Measurements from ENCODE around the gene SPDEF. TPM values are rescaled to one million over a fixed set of nuclear protein-coding genes. Genes with fewer than 3 reads are reported as not detected.

The SPDEF gene
- total RNA-seq, 2 donors from 2014 or later: 0.80 TPM; not detected in 1

DNA sequence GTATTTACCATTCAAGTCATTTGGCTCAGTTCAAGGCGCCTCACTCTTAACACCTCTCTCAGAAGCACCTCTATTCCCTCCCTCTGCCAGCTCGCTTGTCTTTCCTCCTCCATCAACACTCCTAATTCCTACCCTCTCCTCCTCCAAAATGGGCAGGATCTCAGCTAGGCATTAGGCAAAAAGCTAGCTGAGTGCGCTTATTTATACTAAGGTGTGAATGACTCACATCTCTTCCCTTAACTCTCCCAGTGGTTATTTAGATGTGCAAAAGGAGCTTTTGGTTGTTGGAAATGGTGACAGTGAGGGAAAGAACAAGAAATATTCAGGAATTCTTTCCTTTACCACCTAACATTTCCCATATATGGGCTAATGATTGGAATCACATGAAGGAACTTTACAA is 61.2 kb downstream of the SPDEF start:
- no peak overlapping the region for H3K27ac Mint-ChIP-seq
- H3K9me3 Mint-ChIP-seq: peaks cover 0 to 3% of the 10 kb centered on the region in 2 donors
- ATAC-seq: no peak
- no peak for DNase-seq (ENCODE audit: low spot score in 2 of 2)
- H3K36me3 Mint-ChIP-seq: no peaks in the 10 kb centered on the region

DNA sequence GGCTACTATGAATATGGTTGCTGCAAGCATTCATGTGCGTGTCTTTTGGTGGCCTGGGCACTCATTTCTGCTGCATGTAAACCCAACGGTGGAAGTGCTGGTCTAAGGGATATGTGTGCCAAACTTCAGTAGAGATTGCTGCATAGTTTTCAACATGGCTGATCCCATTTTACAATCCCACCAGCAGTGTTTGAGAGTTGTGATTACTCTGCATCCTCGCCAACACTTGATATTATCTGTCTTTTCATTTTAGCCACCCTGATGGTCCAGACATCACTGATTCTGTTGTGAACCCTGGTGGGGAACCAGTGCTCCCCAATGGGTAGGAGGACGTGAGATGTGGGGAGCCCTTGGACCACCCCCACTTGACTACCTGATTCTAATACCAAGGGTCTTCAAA is 62.8 kb downstream of the SPDEF start:
- no peak for DNase-seq (ENCODE audit: low spot score in 2 of 2)
- no peak for ATAC-seq
- Mint-ChIP-seq H3K27ac (no peak overlapping the region), H3K36me3 (no peaks in the 10 kb centered on the region), H3K9me3 (no peaks in the 10 kb centered on the region)

DNA sequence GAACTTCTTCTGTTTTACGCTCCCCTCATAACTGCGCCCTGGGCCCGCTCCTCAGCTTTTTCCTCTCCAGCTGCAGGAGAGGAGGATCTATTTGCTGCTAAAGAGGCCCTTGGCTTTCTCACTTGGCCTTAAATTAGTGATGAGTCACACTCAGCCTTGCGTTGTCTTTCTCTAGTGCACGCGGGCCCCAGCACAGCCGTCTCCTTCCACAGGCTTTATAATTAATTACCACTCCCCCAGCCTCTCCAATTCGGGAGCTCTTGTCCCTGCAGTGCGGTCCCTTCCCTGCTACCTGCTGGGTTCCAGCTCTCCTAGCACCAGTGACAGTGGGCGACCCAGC is 65.1 kb downstream of the SPDEF start:
- peak overlapping the region; percentile 67 to 72 for H3K27ac Mint-ChIP-seq
- ATAC-seq (no peak), DNase-seq (ENCODE audit: low spot score in 2 of 2) (no peak)
- H3K9me3 Mint-ChIP-seq: no peaks in the 10 kb centered on the region
- H3K36me3 Mint-ChIP-seq: no peaks in the 10 kb centered on the region

DNA sequence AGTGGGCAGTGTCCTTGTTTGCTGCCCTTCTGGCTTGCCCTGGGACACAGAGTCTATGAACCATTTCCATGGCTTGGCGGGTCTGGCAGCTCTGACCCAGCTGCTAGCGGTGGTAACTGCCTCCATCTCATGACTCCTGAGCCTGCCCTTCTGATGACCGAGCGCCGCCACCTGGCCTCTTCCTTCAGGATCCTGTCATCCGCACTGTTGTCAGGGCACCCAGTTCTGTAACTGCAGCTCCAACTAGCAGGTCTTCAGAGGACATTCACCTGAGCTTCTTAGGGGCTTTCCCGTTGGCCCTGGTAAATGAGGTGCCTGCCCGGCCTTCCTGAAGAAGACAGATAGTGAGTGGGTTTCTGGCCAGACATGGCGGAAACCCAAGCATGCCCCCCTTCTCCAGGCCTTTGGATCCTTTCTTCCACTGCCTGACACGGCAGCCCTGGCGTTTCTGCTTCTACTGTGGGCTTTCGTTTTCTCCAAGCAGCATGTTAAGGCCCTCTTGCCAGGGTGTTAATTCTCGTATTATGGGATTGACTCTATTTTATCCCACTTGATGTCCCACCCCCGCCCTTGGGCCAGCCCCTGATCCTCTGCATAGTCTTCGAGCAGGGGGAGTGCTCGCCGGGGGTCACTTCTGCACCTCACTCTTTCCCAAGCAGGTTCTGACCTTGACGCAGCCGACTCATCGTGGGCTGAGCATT is 65.6 kb downstream of the SPDEF start:
- ATAC-seq: no peak
- Mint-ChIP-seq H3K27ac (peak overlapping the region in 1 of 2 donors; percentile 67), H3K36me3 (no peaks in the 10 kb centered on the region), H3K9me3 (no peaks in the 10 kb centered on the region)
- DNase-seq (ENCODE audit: low spot score in 2 of 2): no peak

DNA sequence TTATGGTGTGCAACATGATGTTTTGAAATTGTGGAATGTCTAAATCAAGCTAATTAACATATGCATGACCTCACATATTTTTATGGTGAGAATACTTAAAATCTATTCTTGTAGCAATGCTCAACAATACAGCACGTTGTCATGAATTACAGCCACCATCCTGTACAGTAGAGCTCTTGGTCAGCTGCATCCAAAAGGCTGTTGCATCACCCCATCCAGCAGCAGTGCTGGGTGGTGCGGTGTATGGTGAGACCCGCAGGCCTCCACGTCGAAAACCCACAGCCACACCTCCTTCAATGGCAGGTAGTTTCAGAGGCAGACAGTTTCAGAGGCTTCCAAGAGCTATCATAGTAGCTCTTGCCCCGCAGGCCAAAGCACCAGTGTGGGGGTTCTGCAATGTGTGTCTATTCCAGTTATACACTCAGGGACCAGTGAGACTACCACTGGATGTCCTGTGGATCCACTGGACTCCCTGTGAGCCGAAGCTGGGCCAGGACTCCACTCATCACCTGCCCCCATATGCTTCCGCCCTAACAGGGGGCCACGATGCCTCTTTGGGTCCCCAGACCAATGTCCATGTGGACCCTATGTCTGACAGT is 66.8 kb downstream of the SPDEF start:
- ATAC-seq (no peak), DNase-seq (ENCODE audit: low spot score in 2 of 2) (no peak)
- H3K36me3 Mint-ChIP-seq: no peaks in the 10 kb centered on the region
- no peaks in the 10 kb centered on the region for H3K9me3 Mint-ChIP-seq
- H3K27ac Mint-ChIP-seq: no peak overlapping the region

Other genes starting within 250 kb of the SPDEF start
- 10 to 100 TPM in 1 of 2 donors, 1 to 10 TPM in 1; 7.9 to 15.1 TPM for gene NUDT3, start 163.7 kb downstream of the SPDEF start, total RNA-seq
- 1,000 to 10,000 TPM; 2,345 to 2,565 TPM for gene RPS10, start 130.3 kb downstream of the SPDEF start, total RNA-seq
- under 1 TPM in 1 of 2 donors, not detected in 1; 0.97 TPM for gene PACSIN1, start 90.3 kb downstream of the SPDEF start, total RNA-seq
- gene ILRUN, start 140.4 kb upstream of the SPDEF start, total RNA-seq: 10 to 100 TPM; 53.3 to 64.1 TPM
- 100 to 1,000 TPM; 134 to 152 TPM for gene SNRPC, start 201.2 kb upstream of the SPDEF start, total RNA-seq
- 10 to 100 TPM; 11.1 to 15.0 TPM for gene BLTP3A, start 235.8 kb upstream of the SPDEF start, total RNA-seq

Data from activated naive CD4-positive, alpha-beta T cell treated with anti-CD3 and anti-CD28 coated beads, Interleukin-2, amount 50 U/mL, for 72 hours (primary cell).